Sigmoid colon (tissue), 4 donors: ENCODE data around the gene SLC5A2.
A peak's percentile ranks its signal among the peaks of the same experiment; 100 is the strongest.

ENCODE experiments used
- CTCF ChIP-seq, 4 experiments: fragments of 450-650 bp in 3 of 4; fragments of 200-600 bp in 1 of 4; IDR thresholded peaks; one replicate each; pipeline ENCODE4 v1.5.1; 2016 to 2019; ENCODE audit warnings: antibody characterized with exemption in 4 of 4, mild to moderate bottlenecking in 3 of 4, moderate library complexity in 2 of 4
- POLR2A ChIP-seq, 2 donors: fragments of 450-650 bp; IDR thresholded peaks; one replicate each; pipeline ENCODE4 v1.6.1; 2016; ENCODE audit warnings: antibody characterized with exemption in 2 of 2, mild to moderate bottlenecking in 2 of 2, moderate library complexity in 2 of 2
- POLR2AphosphoS5 ChIP-seq, 4 donors: sonication (generic); formaldehyde crosslinking; IDR thresholded peaks; one replicate each; pipeline ENCODE4 v1.6.1; 2017; ENCODE audit warnings: antibody characterized with exemption in 4 of 4

- TF ChIP-seq CTCF (IDR thresholded peaks at IDR 0.05) (no peak), POLR2AphosphoS5 (IDR thresholded peaks at IDR 0.05) (peak in 2 of 4 donors; percentile 8 to 26), POLR2A (IDR thresholded peaks at IDR 0.05) (no peak)
These were observed 24.7 kb upstream of the SLC5A2 start for GRCh38 chr16:31458073-31458843.
